Erythroblast (primary cell): ENCODE measurements around the gene PGPEP1.
"Not testable (repeated sequence)": the region's sequence is repeated elsewhere in the genome, so short reads cannot be mapped to it uniquely, and the experiment has no call there.

Experiments used
- DNase-seq, 2 experiments: peaks; one replicate each; lab custom pipeline; 2025; lab: John Stamatoyannopoulos, UW
- GATA1 ChIP-seq: IDR thresholded peaks from 2 replicates; pipeline ENCODE4 v1.6.1; 2011; ENCODE audit warnings: low read depth, mild to moderate bottlenecking, control low read depth, low read length, moderate library complexity
- POLR2A ChIP-seq: IDR thresholded peaks from 2 replicates; pipeline ENCODE4 v1.6.1; 2011; ENCODE audit warnings: mild to moderate bottlenecking, low read length

The PGPEP1 gene

GRCh38 chr19:18311502-18312091, 28.8 kb upstream of the PGPEP1 start:
- no peak for TF ChIP-seq POLR2A
- TF ChIP-seq GATA1, result no peak

DNA sequence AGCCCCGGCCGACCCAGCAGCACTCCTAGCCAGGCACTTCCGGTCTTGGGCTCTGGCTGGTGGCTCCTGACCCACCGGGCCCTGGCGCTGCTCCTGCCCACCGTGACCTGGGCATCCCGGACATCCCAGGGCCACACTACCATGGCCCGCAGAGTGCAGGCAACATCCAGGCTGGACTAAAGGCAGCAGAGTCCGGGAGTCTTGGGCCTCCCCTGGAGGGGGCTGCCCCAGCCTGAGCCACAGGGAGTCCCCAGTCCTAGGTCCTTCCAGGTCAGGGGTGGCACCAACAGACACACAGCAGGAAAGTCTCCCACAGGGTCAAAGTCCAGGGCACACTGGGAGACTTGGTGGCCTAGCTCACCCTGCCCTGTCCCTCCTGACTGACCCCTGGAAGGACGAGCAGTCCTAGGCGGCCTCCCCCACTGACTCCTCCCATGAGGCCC, 28.3 kb upstream of the PGPEP1 start:
- TF ChIP-seq POLR2A (no peak), GATA1 (no peak)
- no peak for DNase-seq

More at GRCh38 chr19:18311502-18312091, 28.8 kb upstream of the PGPEP1 start:
- DNase-seq, result no peak

DNA sequence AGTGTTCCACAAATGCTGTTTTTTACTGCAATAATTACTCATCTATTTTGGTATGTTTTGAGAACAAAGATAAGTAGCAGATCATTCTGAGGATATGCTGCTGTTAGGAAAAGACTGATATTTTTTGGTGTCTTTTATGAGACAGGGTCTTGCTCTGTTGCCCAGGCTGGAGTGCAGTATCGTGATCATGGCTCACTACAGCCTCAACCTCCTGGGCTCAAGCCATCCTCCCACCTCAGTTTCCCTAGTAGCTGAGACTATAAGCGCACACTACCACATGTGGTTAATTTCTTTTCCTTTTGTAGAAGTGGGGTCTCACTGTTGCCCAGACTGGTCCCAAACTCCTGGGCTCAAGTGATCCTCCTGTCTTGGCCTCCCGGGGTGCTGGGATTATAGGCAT, 27.0 kb upstream of the PGPEP1 start:
- DNase-seq, result no peak
- no peak for TF ChIP-seq GATA1
- TF ChIP-seq POLR2A, result no peak

DNA sequence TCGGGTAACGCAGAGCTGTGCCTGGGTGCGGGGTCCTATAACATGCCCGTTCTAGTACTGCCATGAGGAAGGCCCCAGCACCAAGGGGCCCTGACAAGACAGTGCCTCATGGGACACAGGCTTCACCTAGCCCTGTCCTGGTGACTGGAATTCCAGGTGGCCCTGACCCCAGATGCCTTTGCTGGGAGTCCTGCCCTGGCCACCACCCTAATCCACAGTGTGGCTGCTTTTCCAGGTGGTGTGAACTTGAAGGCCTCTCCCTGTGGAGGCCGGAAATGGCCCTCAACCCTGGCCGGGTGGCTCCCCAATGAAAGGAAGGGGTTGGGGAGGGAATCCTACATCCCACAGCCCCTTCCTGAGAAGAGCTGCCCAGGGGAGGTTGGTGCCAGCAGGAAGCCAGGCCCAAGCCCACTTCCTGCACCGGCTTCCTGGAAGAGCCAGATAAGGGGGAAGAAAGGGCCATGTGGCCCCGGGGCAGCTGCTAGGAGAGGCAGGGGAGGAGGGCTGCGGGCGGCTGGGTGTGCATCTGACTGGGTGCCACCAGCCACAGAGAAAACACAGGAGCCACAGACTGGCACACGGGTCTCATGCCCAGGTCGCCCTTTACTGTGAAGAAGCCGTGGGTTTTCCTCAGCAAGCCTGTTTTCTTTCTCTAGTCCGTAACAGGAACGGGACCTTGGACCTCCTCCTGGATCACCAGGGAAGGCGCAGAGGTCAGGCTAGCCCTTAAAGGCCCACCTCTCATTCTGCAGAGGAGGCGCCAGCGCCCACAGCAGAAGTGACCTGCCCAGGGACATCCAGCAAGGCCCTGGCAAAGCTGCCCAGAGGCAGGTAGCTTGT, 22.2 kb upstream of the PGPEP1 start:
- peak; percentile 66 to 71 for DNase-seq
- peak; percentile 51 for TF ChIP-seq POLR2A
- TF ChIP-seq GATA1, result no peak

- DNase-seq, result no peak
- no peak for TF ChIP-seq GATA1
- no peak for TF ChIP-seq POLR2A
Observed at GRCh38 chr19:18319591-18320135, 20.7 kb upstream of the PGPEP1 start.

GRCh38 chr19:18320865-18321733, 19.3 kb upstream of the PGPEP1 start:
- TF ChIP-seq POLR2A (no peak), GATA1 (no peak)
- no peak for DNase-seq

GRCh38 chr19:18321734-18322102, 18.7 kb upstream of the PGPEP1 start:
- TF ChIP-seq GATA1, result no peak
- no peak for TF ChIP-seq POLR2A
- DNase-seq, result peak in 1 of 2 experiments; percentile 43

DNA sequence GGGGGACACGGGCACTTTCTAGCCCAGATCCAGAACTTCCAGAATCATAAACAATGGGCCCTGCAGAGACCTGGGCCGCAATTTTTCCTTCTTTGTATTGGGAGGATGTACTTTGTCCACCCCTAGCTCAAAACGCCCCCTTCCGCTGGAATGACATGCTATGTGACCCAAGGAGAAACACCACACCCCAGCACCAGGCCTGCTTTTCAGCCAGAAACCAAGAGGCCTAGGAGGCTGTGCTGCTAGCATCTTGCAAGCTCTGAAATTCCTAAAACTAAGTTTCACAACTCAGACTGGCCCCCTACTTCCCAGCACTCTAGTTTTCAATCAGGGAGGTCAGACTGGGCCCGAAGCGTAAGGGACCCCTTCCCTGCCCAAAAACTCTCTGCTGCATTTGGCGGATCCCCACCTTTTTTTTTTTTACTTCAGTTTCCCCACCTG, 18.1 kb upstream of the PGPEP1 start:
- peak; percentile 79 to 80 for DNase-seq
- no peak for TF ChIP-seq POLR2A
- TF ChIP-seq GATA1, result no peak

GRCh38 chr19:18322759-18323460, 17.5 kb upstream of the PGPEP1 start, which contains the start of gene LSM4:
Gene LSM4, minus strand, starts transcription at chr19:18323076. Its CDS starts 56 bp downstream, at chr19:18323020.
- DNase-seq, result peak; percentile 99
- no peak for TF ChIP-seq GATA1
- TF ChIP-seq POLR2A, result peak; percentile 84

DNA sequence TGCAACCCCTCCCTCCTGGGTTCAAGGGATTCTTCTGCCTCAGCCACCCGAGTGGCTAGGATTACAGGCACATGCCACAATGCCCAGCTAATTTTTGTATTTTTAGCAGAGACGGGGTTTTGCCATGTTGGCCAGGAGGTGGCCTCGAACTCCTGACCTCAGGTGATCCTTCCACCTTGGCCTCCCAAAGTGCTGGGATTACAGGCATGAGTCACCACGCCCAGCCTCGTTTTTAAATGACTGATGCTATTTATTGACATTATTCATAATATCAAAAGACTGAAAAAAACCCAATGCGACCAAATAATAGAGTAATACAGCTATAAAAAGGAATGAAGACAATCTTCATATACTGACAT, 16.0 kb upstream of the PGPEP1 start:
- not testable (repeated sequence) for DNase-seq

GRCh38 chr19:18326772-18327171, 13.6 kb upstream of the PGPEP1 start:
- TF ChIP-seq GATA1 (no peak), POLR2A (no peak)
- no peak for DNase-seq

DNA sequence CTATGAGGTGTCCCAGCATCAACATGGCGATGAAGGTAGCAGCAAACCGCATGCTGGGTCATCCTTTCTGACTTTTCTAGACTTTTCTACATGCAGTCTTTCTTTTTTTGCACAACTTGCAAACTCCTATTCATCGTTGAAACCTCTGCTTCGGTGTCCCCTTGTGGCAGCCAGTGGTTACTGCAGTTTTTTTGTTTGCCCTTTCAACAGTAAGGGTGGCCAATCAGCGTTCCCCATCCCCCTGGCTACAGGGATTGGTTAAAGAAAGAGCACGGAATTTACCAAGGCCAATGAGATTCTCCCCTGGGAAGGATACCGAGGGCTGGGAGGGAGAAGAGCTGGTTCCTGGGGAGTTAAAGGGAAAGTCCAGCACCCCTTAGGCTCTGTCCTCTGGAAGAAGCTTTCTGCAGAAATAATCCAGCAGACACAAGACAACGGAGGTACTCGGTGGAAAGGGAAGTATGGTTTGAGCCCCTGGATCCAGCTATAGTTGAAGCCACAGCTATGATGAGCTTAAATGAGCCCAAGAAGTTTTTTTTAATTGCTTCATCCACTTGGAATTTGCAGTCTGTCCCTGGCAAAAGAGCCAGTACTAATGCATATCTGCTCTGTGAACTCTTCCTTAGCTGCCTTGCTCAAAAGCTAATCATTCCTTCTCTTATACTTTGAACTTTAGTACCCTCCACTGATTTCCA, 11.9 kb upstream of the PGPEP1 start:
- DNase-seq, result peak; percentile 92 to 94
- no peak for TF ChIP-seq POLR2A
- TF ChIP-seq GATA1, result no peak
